EL (cell line): ENCODE results near the gene TAF15.

Experiments used
- DNase-seq: peaks from one replicate; pipeline ENCODE4 v3.0.0-alpha.2; 2016

Gene TAF15

DNA sequence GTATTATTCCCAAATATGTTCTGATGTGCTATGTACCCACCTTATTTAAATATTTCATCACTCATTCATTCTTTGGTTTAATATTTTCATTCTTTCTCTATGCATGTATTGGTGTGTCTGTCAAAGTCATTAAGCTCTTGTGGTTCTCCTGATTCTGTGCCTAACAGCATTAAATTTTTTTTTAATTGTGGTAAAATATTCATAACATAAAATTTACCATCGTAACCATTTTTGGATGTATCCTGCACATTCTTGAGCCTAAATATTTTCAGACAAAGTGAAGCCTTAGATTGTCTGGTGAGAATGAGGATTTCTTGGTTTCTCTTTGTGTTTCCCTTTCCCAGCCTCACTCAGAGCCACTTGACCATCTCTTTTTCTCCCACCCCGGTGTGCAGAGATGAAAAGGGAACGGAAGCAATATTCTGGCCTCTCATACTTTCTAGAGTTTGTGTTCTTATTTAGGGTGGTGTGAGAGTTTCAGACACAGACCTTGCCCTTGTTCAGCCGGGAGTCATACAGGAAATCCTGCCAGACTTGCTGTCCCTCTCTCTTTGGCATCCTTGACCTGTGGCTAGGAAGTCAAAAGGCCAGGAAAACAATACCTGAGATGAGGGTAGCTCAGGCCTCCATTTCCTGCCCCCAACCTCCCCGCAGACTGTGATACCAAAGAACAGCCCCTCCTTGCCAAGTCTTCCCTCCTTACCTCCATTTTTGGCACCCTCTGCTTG lies 66.0 kb downstream of the TAF15 start:
- no peak for DNase-seq

DNA sequence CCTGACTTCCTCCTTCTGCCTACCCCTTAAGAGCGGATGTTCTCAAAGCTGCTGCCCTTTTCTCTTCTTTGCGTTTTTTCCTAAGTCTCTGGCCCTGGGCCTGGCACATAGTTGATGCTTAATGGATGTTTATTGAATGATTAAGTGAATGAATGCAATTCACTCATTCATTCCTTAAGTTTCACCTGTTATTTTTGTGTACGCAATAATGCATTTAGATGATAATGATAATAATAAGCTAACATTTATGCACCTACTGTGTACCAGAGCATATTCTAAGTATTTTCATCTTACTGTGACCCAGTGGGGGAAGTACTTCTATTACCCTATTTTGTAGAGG lies 66.5 kb downstream of the TAF15 start:
- no peak for DNase-seq

DNA sequence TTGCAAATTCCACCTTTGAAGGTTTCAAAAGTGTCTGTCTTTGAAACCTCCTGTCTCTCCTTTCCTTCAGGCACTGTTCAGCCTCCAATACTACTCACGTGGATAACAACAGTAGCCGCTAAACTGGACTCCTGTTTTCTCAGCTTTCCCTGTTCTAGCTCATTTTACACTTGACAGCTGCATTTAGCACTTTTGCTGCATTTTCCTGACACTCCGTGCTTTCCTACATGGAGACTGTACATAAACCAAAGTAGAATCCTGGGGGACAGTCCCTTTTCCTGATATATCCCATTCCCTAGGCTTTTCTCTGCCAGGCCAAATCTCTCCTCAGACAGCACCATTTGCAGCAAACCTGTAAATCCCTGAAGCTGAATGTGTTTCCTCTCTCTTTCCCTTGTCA lies 67.2 kb downstream of the TAF15 start:
- no peak for DNase-seq

DNA sequence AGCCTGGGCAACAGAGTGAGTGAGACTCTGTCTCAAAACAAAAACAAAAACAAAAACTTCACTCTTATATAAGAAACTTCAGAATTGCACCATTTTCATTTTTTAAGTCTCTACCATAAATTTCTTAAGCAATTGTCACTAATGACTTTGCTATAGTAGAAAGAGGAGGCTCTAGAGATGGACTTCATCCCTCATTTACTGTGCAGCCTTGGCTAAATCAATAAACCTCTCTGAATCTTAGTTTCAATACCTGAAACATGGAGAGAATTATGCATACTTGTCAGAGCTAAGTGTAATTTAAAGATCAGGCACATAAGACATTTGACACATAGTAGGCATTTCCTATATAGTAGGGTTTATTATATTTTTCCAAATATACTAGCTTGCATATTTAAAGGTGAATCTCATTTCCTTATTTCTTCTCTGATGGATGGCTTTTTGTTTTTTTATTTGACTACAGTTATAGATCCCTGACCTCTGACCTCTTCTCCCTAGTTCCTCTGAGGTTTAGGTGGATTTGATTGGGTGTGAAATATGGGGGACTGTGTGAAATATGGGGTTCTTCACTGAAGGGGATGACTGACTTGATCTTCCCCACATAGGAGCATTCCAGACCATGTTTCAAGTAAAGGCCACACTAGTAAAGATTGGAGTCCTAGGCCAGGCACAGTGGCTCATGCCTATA lies 68.2 kb downstream of the TAF15 start:
- no peak for DNase-seq

DNA sequence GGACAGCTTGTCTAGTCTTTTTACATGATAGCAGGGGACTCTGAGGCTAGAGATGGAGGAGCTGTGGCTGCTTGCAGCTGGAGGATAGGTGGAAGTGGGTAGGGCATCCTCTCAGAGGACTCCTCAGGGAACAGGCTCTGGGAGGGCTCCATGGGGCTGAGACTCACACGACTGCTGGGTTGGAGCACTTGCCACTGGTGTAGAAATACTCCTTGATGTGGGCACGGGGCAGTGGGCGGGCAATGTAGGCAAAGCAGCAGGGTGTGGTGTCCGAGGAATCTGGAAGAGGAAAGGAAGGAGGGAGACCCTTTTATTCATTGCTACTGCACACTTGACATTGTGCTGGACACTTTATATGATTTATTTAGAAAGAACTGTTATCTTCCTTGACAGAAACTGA lies 69.1 kb downstream of the TAF15 start:
- no peak for DNase-seq

DNA sequence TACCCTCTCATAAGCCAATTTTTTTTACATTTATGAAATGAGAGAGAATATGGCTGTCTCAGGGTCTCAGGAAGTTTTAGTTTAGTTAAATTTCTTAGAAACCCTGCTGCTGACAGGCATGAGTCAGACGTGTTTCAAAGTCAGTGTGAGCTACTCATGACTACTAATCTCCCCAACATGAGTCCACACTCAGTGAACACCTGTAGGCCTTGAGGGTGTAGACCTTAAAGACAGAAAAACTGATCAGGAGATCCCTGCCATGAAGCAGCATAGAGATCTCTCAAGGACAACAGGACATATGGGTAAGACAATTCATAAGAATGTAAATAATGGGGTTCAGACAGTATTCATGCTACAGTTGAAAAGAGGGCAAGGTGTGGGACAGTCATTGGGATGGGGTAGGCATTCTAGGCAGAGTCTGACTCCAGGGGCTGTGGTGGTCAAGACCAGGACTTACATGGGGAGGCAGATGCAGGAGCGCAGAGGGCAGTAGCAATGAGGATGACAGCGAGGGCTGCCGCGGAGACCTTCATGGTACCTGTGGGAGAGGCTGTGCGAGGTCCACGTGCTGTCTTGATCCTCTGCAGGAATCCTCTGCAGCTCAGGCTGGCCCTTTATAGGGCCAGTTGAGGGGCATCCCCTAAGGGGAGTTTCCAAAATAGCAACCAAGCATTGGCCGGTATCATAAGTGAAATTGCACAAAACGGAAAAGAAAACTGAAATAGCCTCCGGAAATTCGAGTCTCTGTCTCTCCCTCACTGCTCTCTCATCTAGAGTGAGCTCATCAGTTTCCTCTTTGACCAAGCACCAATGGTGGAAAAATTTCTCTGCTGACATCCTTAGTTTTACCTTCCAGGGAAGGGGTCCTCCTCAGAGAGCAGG lies 70.7 kb downstream of the TAF15 start, which contains the start of gene CCL5:
Gene CCL5 (minus strand): TSS at position 588 of the 882 bp plus-strand sequence.
- no peak for DNase-seq

DNA sequence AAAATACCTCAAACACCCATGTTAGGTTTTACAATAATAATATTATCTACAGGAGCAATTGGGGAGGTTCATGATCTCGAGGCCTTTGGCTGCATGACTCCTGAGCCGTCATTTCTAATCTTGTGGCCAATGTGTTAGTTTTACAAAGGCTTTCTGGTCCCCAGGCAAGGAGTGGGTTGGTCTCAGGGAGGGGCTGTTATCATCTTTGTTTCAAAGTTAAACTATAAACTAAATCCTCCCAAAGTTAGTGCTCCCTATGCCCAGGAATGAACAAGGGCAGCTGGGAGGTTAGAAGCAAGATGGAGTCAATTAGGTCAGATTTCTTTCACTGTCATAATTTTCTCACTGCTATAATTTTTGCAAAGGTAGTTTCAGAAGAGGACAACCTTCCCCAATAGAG lies 80.0 kb downstream of the TAF15 start:
- no peak for DNase-seq

DNA sequence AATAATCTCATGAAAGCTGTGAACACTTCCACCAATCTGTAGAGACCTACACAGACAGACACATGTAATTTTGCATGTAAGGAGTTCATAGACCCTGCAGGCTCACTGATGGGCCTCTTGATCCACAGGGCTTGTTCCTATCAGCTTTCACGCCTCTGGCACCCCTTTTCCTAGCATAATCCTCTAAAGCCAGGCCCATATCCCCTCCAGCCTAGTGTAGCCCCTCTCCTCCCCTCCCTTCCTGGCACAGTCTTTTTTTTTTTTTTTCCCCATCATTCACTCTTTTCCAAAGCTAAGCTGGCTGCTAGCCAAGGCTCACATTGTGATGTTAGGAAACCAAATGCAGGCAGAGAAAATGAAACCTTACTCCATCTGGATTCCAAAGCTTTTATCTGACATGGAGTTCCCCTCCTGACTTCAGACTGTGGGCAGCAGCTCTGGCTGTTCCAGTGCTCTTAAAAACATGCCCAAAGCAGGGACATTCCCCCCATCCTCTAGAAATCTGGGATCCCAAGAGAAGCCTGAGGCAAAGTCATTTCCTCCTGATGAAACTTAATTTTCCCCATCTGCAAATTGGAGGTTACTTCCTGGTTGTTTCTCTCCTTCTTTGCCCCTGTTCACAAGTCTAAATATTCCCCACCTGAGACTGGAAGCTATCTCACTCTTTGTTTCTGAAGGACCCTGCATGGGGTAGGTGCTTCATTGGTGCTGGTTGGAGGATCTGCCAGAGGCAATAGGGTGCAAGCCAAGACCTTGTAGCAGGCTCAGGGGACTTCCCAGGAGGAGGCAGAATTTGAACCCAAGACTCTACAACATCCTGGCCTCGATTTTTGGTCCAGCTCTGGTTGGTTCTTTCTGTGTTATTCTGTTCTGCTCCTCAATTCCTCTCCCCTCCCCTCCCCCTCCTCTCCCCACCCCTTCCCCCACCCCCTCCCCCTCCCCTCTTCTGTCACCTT lies 80.8 kb downstream of the TAF15 start:
- DNase-seq: peak; percentile 64

DNA sequence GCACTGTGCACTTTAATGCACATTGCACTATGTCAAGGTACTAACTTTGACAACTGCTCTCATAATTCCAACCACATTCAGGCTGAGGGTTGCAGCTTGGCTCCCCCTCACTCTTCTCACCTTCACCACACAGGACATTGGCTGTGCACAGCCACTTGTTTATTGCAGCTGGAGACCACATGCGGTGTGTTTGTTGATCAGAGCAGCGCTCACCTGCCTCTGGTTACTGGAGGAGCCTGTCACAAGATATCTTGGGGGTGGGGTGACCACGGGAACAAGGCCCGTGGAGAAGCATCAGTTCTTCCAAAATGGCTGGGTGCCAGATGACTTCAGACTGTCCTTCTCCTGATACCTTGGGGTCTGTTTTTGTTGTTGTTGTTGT lies 81.5 kb downstream of the TAF15 start:
- DNase-seq: no peak

DNA sequence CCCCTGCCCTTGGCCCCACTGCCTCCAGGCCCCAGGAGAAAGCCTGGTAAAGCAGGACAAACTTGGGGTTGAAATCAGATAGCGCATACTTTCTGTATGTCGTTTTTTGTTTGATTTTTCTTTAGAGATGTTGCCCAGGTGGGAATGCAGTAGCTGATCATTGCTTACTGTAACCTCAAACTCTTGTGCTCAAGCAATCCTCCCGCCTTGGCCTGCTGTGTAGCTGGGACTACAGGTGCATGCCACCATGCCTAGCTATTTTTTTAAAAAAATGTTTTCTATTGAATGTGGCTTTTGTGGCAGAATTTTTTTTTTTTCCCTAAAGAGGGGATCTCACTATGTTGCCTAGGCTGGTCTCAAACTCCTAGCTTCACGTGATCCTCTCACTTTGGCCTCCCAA lies 82.0 kb downstream of the TAF15 start:
- no peak for DNase-seq

DNA sequence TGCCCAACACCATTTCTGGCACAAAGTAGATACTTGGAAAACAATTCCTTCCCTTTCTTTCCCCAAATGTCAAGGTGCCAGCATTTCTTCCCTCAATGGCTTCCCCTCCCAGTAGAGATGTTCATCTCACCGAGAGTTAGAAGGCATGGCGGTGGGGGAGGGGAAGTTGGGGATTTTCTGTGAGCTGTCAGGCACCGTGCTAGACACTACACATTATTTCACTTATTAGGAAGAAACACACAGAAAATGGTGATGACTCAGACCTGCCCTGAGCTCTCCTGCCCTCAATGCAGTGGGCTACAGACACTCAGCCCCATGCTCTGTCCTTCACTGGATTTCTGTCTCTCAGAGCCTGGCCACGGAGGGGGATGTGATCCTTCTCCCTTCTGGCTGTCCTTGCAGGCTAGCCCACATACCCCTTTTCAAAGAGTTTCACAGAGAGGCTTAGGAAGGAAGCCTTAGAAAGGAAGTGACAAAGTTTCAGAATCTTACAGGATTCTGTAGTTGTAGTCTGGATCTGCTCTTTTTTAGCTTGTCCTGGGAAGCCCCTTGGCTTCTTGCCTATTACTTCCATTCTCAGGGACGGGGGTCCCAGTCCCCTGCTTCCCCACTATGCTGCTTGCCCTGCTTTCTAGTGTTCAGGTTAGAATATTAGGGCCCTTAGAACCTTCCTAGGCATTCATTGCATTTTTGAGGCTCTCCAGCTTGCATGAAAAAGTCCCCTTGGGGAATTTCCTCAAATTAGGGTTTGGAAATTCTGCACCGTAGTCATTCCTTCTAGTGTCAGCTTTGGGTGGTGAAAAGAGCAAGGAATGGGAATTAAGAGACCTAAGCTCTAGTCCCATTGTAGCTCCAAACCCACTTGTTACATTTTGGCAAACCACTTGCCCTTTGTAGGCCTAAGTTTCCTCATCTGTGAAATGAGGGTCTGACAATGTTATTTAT lies 83.1 kb downstream of the TAF15 start:
- DNase-seq: peak; percentile 45

DNA sequence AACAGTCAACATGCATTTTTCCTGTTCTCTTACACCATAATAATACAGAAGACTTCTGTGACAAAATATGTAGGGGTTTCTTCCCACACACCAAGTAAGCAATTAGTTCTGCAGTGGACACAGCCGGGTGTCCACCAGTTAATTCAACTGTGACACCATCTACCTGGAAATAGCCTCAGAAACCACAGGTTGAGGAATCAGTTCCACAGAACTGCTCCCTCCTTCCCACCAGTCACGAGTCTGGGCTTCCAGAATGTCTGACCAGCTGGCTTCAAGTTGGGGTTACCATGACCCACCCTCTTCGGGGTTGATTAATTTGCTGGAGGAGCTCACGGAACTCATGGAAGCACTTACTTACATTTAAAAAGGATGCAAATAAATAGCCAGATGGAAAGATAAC lies 84.5 kb downstream of the TAF15 start:
- no peak for DNase-seq

DNA sequence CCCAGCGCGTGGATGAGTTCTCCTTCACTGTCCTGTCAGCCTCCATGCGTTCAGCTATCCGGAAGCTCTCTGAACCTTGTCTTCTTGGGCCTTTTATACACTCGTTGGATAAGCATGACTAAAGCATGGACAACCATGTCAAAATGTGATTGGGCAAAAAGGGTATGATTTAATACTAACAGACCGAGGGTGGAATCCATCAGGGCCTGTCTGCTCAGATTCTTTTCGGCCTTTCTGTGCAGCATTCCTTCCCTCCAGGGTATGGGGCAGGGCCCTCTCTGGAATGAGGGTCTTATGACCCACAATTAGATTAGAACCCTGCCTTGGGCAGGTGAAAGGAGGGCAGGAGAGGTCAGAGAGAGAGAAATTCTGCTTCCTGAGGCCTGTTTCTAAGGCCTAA lies 84.9 kb downstream of the TAF15 start:
- no peak for DNase-seq

DNA sequence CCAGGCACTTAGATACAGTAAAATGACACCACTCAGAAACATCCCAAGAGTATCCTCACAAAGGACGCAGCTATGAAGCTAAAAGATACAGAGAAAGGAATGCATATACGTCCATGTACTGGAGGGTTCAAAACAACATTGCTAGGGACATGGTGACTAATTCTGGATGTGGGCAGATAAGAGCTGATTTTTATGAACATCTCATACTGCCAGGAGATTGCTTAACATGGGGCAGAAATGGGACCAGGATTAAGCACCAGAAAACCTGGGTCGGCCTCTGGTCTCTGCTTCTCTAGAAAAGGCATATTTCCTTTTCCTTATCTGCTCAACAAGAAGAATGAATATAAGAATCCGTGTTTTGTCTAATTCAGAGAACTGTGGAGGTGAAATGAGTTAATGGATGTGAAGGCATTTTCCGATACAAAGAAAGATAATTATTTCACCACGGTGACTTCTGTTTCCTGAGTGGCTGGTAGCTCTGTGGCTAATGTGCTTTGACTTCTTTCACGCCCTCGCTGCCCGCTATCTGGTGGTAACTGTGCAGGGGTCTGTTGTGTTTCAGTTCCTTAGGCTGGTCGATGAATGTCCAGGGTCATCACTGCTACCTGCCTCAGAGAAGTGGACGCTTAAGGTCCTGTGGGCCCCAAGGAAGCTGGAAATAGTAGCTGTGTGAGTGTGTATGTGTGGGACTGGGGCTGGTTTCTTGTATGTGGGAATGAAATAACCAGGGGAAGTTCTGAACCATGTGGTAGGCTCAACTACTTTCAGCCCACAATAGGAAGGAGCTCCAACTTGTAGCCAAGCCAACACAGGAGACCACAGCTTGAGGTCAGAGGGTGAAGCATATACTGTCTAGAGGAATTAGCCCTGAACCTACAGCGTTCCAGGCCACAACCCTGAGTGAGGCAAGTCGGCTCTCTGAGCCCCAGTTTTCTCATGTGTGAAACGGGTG lies 86.6 kb downstream of the TAF15 start:
- DNase-seq: peak; percentile 23
